Measurements from ENCODE around the gene LGALS3. TPM values are rescaled to one million over a fixed set of nuclear protein-coding genes. Genes with fewer than 3 reads are reported as not detected.
A peak's percentile ranks its signal among the peaks of the same experiment; 100 is the strongest.
"Not testable (repeated sequence)": the region's sequence is repeated elsewhere in the genome, so short reads cannot be mapped to it uniquely, and the experiment has no call there.

LGALS3 gene
- 60.6 and 96.8 TPM in 2 replicates for total RNA-seq

DNA sequence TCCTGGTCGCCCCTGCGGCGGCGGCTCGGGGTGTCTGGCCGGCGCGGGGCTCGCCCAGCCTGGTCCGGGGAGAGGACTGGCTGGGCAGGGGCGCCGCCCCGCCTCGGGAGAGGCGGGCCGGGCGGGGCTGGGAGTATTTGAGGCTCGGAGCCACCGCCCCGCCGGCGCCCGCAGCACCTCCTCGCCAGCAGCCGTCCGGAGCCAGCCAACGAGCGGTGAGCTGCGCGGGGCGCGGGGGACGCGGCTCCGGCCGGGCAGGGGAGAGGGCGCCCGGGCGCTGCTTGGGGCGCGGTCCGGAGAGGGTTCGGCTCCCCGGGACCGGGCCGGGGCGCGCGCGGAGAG, at the start of gene LGALS3:
Gene LGALS3 (plus strand): TSS at position 167 of the 342 bp plus-strand sequence. CDS start 8,122 bp downstream, outside the sequence.
- peak; percentile 57 to 58 for DNase-seq (ENCODE audit: low read depth in 2 of 2)

GRCh38 chr14:55079961-55080360, 49.1 kb upstream of the LGALS3 start:
- not testable (repeated sequence) for DNase-seq (ENCODE audit: low read depth in 2 of 2)

DNA sequence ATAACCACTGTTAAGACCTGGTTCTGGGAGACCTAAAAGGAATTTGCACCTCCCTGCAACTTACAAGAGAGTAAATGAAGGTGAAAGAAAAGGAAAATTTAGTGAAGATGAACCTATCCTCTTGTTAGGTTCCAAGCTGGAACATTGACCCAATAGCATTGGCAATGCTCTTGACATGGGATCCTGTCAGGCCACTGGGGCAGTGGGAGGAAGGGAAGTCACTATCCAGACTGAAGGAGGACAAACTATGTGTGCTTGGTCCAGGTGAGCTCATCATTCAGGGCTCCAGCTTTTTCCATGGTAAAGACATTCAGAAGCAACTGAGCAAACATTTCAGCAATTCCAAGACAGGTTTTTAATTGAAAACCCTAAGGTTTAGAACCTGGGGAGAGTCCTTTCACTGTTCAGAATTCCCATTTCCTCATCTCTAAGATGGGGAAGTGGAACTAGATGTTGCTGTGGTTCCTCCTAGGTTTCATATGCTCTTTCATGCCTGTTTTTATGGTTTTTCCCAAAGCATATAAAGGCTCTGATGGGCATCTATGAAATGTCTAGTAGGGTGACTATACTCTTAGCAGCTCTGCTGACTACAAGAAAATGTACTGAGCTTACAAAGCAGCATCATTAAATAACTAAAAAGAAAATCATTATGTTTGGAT, 44.5 kb upstream of the LGALS3 start:
- no peak for DNase-seq (ENCODE audit: low read depth in 2 of 2)

DNA sequence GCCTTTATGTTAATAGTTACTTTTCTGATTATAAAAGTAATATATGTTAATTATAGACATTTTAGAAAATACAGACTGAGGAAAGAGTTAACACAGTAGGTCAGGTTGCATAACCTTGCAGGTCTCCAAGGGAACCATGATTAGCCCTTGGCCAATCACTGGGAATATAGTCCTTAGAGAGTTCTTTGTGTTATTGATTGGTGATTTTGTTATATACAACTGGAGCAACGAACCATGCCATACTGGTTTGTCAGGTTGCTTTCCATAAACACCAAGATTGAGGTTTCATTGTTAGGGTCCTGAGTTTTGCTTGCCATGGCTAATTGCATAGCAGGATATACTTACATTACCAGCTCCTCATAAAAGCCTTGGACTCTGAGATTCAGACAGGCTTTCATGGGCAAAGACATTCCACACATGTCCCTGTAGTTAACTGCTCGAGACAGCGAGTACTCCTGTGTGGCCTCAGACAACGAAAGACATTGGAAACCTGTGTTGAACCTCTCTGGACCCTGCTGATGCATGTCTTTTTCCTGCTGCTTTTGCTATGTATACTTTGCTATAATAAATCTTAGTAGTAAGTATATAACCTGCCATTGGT, 43.9 kb upstream of the LGALS3 start:
- no peak for DNase-seq (ENCODE audit: low read depth in 2 of 2)

GRCh38 chr14:55086938-55087337, 42.1 kb upstream of the LGALS3 start:
- DNase-seq (ENCODE audit: low read depth in 2 of 2), result no peak

DNA sequence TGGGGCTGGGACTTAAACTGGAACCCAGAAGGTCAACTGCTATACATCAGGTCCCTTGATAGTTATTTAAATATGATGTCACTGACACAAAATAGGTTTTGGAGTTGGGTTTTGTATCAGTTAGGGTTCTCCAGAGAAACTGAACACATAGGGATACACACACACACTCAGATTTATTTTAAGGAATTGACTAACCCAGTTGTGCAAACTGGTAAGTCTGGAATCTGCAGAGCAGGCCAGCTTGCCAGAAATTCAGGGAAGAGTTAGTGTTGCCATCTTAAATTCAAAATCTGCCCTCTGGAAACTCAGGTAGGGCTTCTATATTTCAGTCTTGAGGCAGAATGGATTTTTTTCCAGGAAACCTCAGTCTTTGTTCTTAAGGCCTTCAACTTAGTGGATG, 40.7 kb upstream of the LGALS3 start:
- no peak for DNase-seq (ENCODE audit: low read depth in 2 of 2)

DNA sequence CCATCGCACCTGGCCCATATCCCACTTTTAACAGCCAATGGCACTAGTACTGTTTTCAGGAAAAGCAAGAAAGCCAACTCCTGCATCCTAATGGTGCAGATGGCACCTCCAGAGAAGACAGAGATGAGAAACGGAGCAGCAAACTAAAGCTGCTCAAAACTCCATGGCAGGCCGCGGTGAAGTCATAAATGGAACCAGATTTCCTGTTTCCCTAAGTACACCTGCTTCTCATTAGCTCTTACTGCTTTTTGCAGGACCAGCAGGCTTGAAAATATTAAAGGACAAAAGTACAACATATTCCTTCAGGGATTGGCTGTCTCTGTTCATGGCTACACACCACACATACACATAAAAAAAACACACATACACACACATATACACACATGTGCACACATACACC, 36.7 kb upstream of the LGALS3 start:
- no peak for DNase-seq (ENCODE audit: low read depth in 2 of 2)

DNA sequence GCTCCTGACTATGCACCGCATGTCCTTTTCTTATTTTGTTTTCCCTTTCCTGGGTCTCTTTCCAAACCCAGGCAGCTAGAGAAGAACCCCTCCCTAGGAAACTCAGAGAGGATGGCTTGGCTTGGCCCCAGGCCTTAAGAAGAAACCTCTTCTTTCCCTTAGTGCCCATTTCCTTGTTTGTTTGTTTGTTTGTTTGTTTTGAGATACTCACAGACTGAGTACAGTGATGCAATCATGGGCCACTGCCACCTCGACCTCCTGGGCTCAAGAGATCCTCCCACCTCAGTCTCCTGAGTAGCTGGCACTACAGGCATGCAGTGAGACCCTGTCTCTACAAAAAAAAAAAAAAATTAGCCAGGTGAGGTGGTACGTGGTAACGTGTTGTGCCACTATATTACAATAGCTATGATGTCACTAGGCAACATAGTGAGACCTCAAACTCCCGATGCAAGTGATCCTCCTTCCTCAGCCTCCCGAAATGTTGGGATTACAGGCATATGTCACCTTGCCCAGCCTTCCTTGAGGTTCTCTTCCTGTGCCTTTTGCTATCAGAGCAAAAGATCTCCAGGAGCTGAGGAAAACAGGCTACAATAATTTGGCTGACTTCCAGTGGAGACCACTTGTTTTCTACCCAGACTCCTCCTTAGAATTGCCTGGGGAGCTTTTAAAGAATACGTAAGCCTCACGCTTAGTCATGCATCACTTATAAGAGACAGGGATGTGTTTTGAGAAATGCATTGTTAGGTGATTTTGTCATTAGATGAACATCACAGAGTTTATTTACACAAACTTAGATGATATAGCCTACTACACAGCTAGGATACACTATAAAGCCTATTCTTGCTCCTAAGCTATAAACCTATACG, 34.5 kb upstream of the LGALS3 start:
- DNase-seq (ENCODE audit: low read depth in 2 of 2), result peak in 1 of 2 donors; percentile 38

GRCh38 chr14:55097881-55098560, 31.0 kb upstream of the LGALS3 start:
- peak in 1 of 2 donors; percentile 35 for DNase-seq (ENCODE audit: low read depth in 2 of 2)

- no peak for DNase-seq (ENCODE audit: low read depth in 2 of 2)
Observed at GRCh38 chr14:55098561-55098898, 30.5 kb upstream of the LGALS3 start.

GRCh38 chr14:55099756-55100155, 29.3 kb upstream of the LGALS3 start:
- no peak for DNase-seq (ENCODE audit: low read depth in 2 of 2)

DNA sequence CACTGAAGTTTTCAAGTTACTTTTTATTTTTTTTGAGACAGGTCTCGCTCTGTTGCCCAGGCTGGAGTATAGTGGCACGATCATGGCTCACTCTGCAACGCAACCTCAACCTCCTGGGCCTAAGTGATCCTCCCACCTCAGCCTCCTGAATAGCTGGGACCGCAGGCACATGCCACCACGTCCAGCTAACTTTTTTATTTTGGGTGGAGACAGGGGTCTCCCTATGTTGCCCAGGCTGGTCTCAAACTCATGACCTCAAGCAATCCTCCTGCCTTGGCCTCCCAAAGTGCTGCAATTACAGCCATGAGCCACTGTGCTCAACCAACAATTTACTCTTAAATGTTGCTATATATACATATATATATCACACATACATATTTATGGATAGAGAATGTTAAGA, 27.4 kb upstream of the LGALS3 start:
- no peak for DNase-seq (ENCODE audit: low read depth in 2 of 2)

DNA sequence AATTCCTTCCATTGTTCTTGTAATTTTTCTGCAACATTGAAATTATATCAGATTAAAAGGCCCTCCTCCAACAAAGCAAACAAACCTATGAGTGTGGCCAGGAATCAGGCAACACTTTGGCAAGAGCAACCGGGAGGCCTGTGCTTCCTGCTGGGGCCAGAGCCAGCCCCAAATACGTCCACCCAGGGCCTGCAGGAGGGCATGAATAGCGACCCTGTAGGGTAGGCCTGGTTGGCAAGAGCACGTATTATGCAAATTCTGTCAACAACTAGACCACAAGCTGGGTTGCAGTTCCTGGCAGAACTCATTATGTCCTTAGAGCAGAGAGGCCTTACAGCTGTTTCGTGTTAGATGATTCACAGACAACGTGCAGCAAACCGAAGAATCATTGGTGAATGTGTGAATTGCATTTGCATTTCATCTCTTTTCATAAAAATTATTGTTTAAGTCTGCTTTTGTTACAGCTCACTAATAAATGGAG, 26.9 kb upstream of the LGALS3 start:
- peak; percentile 93 to 96 for DNase-seq (ENCODE audit: low read depth in 2 of 2)

DNA sequence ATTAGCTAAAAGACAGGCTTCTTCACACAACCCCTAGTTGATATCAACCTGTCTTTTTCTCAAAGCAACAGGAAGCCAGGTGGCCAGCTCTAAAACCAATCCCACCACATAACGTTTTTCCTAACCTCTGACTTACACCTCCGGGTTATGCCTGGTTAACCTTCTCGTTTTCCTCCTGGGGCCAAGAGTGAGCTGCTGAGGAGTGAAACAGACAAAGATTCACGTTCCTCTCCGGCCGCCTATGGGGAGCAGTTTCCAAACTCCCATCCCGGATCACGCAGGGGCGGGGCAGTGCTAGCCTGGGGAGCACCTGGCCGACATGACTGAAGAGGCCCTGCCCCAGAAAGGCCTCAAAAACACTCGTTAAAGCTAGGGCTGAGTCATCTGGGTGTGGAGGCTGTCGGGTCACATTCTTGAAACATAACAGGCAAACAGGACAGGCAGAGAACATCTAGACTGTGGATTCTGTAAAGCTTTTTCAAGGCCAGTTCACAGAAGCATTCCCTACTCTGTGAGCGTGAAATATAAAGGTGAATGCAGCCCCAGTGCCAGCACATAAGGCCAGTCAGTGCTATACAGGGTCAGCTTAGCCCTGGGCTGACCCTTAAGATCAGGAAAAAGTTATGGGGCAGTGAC, 25.9 kb upstream of the LGALS3 start:
- peak; percentile 84 to 89 for DNase-seq (ENCODE audit: low read depth in 2 of 2)

DNA sequence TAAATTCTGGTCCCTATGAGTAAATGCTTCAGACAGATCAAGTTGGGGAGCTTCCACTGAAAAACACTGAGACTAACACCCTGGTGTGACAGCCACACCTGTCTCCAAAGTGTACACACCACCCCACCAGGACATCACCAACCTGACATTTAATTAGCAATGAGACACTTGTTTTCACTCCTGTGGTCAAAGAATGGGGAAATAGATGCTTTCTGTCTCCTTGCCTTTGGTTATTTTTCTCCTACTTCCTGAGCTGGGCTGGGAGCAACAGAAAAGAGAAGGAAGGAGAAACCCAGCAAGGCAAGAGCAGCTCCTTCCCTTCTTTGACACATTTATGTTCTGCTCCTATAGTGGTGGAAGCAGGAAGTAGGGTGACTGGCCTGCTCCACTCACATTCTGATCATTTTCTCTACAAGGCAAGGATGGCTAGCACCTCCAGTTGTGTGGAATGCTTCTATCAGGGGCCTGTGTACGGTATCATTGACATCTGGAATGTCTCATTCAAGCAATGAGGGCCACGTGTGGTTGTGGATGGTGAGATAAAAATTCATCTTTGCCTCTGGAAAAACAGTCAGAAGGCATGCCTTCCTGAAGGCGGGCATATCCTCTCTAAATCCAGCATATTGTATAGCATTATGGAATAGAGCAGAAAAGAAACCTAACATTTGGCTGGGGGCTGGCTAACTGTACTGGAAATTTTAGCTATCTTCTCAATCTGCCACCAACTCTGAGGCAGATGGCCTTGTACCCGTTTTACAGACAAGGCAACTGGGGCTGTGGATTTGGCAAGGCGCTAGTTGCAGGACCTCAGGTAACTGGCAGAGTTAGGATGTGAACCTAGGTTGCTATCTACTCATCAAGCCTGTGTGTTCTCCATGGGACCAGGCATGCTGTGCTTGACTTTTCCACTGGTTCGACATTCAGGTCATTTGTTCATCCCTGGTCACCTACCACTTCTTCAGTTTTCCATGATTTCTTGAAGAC, 24.8 kb upstream of the LGALS3 start:
- no peak for DNase-seq (ENCODE audit: low read depth in 2 of 2)

GRCh38 chr14:55105991-55106390, 23.1 kb upstream of the LGALS3 start:
- no peak for DNase-seq (ENCODE audit: low read depth in 2 of 2)

GRCh38 chr14:55107766-55108554, 21.1 kb upstream of the LGALS3 start:
- peak; percentile 96 to 97 for DNase-seq (ENCODE audit: low read depth in 2 of 2)

GRCh38 chr14:55109836-55110235, 19.2 kb upstream of the LGALS3 start:
- DNase-seq (ENCODE audit: low read depth in 2 of 2), result no peak

DNA sequence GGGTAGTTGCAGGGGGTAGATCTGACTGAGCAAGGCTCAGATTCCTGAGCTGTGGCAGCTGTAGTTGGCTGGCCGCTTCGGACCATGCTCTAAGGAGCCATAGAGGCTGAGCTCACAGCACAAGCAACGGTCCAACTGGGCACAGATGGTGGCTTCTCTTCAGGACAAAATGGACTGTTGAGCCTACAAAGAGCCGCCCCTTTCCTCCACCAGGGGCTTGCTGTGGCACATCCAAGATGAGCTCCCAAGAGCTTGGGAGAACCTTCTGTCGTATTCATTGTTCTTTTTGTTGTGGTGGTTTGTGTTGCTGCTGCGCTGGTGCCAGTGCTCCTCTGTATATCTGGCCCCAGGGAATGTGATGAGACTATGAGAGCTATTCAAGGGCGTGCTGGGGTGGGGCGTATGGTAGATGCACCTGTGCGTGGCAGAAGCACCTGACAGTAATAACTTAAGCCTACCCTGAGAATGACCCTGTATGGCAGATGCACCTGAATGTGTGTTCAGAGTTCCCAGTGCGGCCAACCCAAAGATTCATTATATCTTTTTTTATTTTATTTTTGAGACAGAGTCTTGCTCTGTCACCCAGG, 17.8 kb upstream of the LGALS3 start:
- DNase-seq (ENCODE audit: low read depth in 2 of 2), result no peak
